HT-29 (cell line): ENCODE measurements around the gene C9orf43. TPM values are rescaled to one million over a fixed set of nuclear protein-coding genes. Genes with fewer than 3 reads are reported as not detected.

Experiments used
- DNase-seq: peaks from one replicate; pipeline ENCODE4 v3.0.0-alpha.2; 2015; ENCODE audit warnings: low spot score
- total RNA-seq: library from RNA; depleted of rRNA; stranded (reverse); fragments of >200 nt; shearing (Covaris generic); gene quantifications from 2 replicates; pipeline ENCODE4 v1.2.3, GENCODE V29; 2014; rRNA removed

The C9orf43 gene
- total RNA-seq, 1 experiment from 2014 or later = 0.92 TPM

DNA sequence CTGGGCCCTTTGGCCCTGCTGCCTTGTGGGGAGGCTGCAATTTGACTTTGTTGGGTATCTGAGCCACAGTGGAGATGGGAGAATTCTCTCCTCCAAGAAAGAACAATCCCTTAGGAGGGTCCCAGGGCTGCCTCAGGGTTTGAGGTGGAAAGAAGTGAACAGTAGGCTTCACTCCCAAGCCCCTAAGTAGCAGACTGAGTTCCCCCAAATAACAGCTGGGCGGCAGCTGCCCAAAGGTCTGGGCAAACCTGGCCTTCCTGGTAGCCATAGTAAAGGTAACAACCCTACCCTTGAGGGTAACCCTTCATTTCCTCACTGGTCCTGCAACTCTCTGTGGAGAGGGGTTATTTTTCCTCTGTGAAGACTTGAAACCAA lies 53.7 kb downstream of the C9orf43 start:
- DNase-seq = peak; percentile 11

- no peak for DNase-seq
These were observed 55.1 kb downstream of the C9orf43 start for GRCh38 chr9:113465599-113466140.

DNA sequence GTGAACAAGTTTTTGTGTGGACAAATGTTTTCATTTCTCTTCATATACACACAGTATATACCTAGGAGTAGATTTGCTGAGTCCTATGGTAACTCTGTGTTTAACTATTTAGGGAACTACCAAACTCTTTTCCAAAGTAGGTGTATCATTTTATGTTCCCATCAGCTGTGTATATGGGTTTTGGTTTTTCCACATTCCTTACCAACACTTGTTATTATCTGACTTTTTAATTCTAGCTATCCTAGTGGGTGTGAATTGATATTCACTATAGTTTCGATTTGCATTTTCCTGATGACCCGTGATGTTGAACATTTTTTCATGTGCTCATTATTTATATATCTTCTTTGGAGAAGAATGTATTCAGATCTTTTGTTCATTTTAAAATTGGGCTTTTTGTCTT lies 56.6 kb downstream of the C9orf43 start:
- no peak for DNase-seq

DNA sequence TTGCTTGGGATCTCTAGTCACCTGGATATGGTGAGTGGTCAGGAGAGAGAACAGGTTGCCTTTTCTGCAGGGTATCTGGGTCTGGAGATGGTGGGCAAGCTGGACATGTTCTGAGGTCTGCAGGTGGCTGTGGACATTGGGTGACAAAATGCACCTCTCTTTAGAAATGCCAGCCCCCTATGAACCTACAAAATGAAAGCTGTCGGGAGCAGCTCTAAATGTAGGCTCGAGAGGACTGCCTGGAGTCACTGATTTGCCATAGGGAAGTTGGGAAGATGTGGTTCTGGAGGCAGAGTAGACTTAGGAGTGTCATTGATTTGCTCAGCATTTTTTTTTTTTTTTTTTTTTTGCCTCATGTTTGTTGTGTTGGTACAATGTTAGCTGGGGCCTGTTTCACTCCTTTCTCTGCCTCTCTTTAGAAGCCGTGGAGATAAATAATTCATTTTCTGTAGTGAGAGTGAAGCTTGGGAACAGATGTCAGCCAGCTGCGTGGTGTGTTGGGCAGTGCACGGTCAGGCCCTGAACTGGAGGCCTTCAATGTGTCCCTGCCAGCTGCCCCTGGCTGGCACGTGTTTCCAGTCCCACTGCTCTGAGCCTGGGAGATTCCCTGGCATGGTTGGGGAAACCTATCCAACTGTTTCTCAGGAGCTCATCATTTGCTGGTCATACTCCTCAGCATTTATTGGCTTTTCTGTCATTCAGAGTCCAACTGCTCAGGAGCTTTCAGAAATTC lies 58.3 kb downstream of the C9orf43 start:
- DNase-seq = no peak

- DNase-seq = no peak
These were observed 60.6 kb downstream of the C9orf43 start for GRCh38 chr9:113471143-113471542.

DNA sequence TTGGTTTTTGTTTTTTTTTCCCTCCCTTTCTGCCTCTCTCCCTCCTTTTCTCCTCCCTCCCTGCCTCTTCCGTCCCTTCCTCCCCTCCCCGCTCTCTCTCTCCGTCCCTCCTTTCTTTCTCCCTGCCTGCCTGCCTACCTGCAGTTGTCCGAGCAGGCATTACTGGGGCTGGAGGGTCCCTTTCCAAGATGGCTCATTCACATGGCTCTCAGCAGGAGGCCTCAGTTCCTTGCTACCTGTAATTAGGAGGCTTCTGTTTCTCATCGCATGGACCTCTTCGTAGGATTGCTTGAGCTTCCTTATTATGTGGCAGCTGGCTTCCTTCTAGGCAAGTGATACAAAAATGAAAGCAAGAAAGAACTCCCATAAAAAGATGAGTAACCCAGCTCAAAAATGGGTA lies 61.0 kb downstream of the C9orf43 start:
- no peak for DNase-seq

GRCh38 chr9:113472199-113472598 lies 61.7 kb downstream of the C9orf43 start:
- no peak for DNase-seq

GRCh38 chr9:113474360-113475028 lies 63.9 kb downstream of the C9orf43 start:
- no peak for DNase-seq

- DNase-seq = no peak
These were observed 64.5 kb downstream of the C9orf43 start for GRCh38 chr9:113475031-113475430.

DNA sequence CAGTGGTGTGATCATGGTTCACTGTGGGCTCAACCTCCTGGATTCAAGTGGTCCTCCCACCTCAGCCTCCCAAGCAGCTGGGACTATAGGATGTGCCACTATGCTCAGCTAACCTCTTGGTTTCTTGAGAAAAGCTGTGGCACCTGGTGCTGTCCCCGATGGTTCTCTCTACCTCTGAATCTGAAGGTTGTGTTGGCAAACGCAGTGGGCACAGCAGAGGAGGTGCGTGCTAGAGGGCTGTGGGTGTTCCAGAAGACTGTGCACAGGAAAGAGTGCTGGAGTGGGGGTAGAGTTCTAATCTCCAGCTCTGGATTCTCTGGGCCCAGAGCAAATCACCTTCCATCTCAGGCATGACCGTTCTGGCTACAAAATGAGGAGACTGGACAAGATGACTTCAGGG lies 65.4 kb downstream of the C9orf43 start:
- no peak for DNase-seq

DNA sequence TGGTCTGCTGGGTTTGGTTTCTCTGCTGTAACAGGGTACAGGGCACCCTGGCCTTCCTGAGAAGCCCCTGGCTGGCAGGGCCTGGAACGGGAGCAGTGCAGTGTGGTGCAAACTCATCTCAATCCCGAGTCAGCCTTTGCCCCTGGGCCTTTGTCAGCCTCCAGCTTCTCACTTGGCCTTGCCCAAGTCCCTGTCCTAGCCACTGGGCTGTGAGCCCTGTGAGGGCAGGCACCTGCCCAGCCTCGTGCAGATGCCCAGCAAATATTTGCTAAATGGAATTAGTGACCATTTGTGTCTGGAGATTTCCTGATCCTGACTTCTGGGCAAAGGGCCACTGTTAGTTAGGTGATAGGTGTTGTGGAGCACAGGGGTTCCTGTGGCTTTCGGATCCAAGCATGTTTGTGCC lies 66.0 kb downstream of the C9orf43 start:
- no peak for DNase-seq

GRCh38 chr9:113477058-113477457 lies 66.5 kb downstream of the C9orf43 start:
- DNase-seq = no peak

- DNase-seq = no peak
These were observed 67.1 kb downstream of the C9orf43 start for GRCh38 chr9:113477661-113478060.

GRCh38 chr9:113479174-113479621 lies 68.7 kb downstream of the C9orf43 start:
- no peak for DNase-seq

Other genes starting within 250 kb of the C9orf43 start
- 14.7 and 16.0 TPM in 2 replicates for gene FKBP15, start 189.5 kb upstream of the C9orf43 start, total RNA-seq
- gene SLC31A1, start 189.2 kb upstream of the C9orf43 start, total RNA-seq = 13.4 TPM in 2 replicates
- gene CDC26, start 135.2 kb upstream of the C9orf43 start, total RNA-seq = 20.2 and 22.6 TPM in 2 replicates
- 21.3 and 21.8 TPM in 2 replicates for gene PRPF4, start 135.1 kb upstream of the C9orf43 start, total RNA-seq
- gene RNF183, start 107.4 kb upstream of the C9orf43 start, total RNA-seq = 6.1 and 7.1 TPM in 2 replicates
- gene WDR31, start 70.5 kb upstream of the C9orf43 start, total RNA-seq = 0.37 and 0.74 TPM in 2 replicates
- gene BSPRY, start 61.2 kb upstream of the C9orf43 start, total RNA-seq = 31.5 and 34.1 TPM in 2 replicates
- 73.3 and 78.1 TPM in 2 replicates for gene HDHD3, start 33.8 kb upstream of the C9orf43 start, total RNA-seq
- 16.0 and 20.8 TPM in 2 replicates for gene ALAD, start 9.5 kb upstream of the C9orf43 start, total RNA-seq
- 83.0 and 84.4 TPM in 2 replicates for gene POLE3, start 72 bp upstream of the C9orf43 start, total RNA-seq
- 71.2 and 76.8 TPM in 2 replicates for gene RGS3, start 53.0 kb downstream of the C9orf43 start, total RNA-seq